Measurements from ENCODE around the gene XPO4.
"Not testable (repeated sequence)": the region's sequence is repeated elsewhere in the genome, so short reads cannot be mapped to it uniquely, and the experiment has no call there.

XPO4 gene

GRCh38 chr13:20890540-20890939 lies 12.0 kb downstream of the XPO4 start:
- H3K4me1 ChIP-seq (ENCODE audit: control insufficient read depth, insufficient read depth, low read length); H3K27me3 ChIP-seq (ENCODE audit: control insufficient read depth, insufficient read depth, low read length); H3K9ac ChIP-seq (ENCODE audit: low read length); H3K27ac ChIP-seq (ENCODE audit: low read depth, low read length); H3K4me3 ChIP-seq (ENCODE audit: low read depth, low read length); H3K36me3 ChIP-seq (ENCODE audit: control insufficient read depth, insufficient read depth, low read length); H3K9me3 ChIP-seq (ENCODE audit: control insufficient read depth, insufficient read depth, low read depth, low read length): not testable (repeated sequence)

- H3K27ac ChIP-seq (ENCODE audit: low read depth, low read length): no peak overlapping the region; the same call in 1 of the 2 replicates
- H3K27me3 ChIP-seq (ENCODE audit: control insufficient read depth, insufficient read depth, low read length): no peaks in the 10 kb centered on the region
- H3K4me1 ChIP-seq (ENCODE audit: control insufficient read depth, insufficient read depth, low read length): peaks cover 20% of the 10 kb centered on the region
- no peaks in the 10 kb centered on the region for H3K9me3 ChIP-seq (ENCODE audit: control insufficient read depth, insufficient read depth, low read depth, low read length)
- H3K36me3 ChIP-seq (ENCODE audit: control insufficient read depth, insufficient read depth, low read length): no peaks in the 10 kb centered on the region
- H3K9ac ChIP-seq (ENCODE audit: low read length): no peak overlapping the region
- H3K4me3 ChIP-seq (ENCODE audit: low read depth, low read length): no peak overlapping the region; the same call in 1 of the 2 replicates
These were observed 20.3 kb downstream of the XPO4 start for GRCh38 chr13:20882206-20882605.

- no peaks in the 10 kb centered on the region for H3K9me3 ChIP-seq (ENCODE audit: control insufficient read depth, insufficient read depth, low read depth, low read length)
- H3K27me3 ChIP-seq (ENCODE audit: control insufficient read depth, insufficient read depth, low read length): no peaks in the 10 kb centered on the region
- H3K4me1 ChIP-seq (ENCODE audit: control insufficient read depth, insufficient read depth, low read length): peaks cover 30% of the 10 kb centered on the region
- no peak overlapping the region for H3K27ac ChIP-seq (ENCODE audit: low read depth, low read length)
- H3K36me3 ChIP-seq (ENCODE audit: control insufficient read depth, insufficient read depth, low read length): no peaks in the 10 kb centered on the region
- H3K4me3 ChIP-seq (ENCODE audit: low read depth, low read length): no peak overlapping the region
- no peak overlapping the region for H3K9ac ChIP-seq (ENCODE audit: low read length)
These were observed 24.6 kb downstream of the XPO4 start for GRCh38 chr13:20877902-20878301.

- H3K9me3 ChIP-seq (ENCODE audit: control insufficient read depth, insufficient read depth, low read depth, low read length); H3K27ac ChIP-seq (ENCODE audit: low read depth, low read length); H3K4me3 ChIP-seq (ENCODE audit: low read depth, low read length); H3K27me3 ChIP-seq (ENCODE audit: control insufficient read depth, insufficient read depth, low read length); H3K9ac ChIP-seq (ENCODE audit: low read length); H3K36me3 ChIP-seq (ENCODE audit: control insufficient read depth, insufficient read depth, low read length): not testable (repeated sequence)
- H3K4me1 ChIP-seq (ENCODE audit: control insufficient read depth, insufficient read depth, low read length): peaks cover 22% of the 10 kb centered on the region
These were observed 25.7 kb downstream of the XPO4 start for GRCh38 chr13:20876802-20877201.

GRCh38 chr13:20874439-20874838 lies 28.1 kb downstream of the XPO4 start:
- H3K9me3 ChIP-seq (ENCODE audit: control insufficient read depth, insufficient read depth, low read depth, low read length); H3K9ac ChIP-seq (ENCODE audit: low read length); H3K27me3 ChIP-seq (ENCODE audit: control insufficient read depth, insufficient read depth, low read length); H3K4me3 ChIP-seq (ENCODE audit: low read depth, low read length); H3K36me3 ChIP-seq (ENCODE audit: control insufficient read depth, insufficient read depth, low read length); H3K27ac ChIP-seq (ENCODE audit: low read depth, low read length): not testable (repeated sequence)
- peaks cover 22% of the 10 kb centered on the region for H3K4me1 ChIP-seq (ENCODE audit: control insufficient read depth, insufficient read depth, low read length)

GRCh38 chr13:20873348-20873747 lies 29.2 kb downstream of the XPO4 start:
- Histone ChIP-seq H3K4me3 (ENCODE audit: low read depth, low read length) (no peak overlapping the region), H3K9me3 (ENCODE audit: control insufficient read depth, insufficient read depth, low read depth, low read length) (no peaks in the 10 kb centered on the region), H3K9ac (ENCODE audit: low read length) (no peak overlapping the region), H3K27me3 (ENCODE audit: control insufficient read depth, insufficient read depth, low read length) (no peaks in the 10 kb centered on the region), H3K36me3 (ENCODE audit: control insufficient read depth, insufficient read depth, low read length) (no peaks in the 10 kb centered on the region), H3K4me1 (ENCODE audit: control insufficient read depth, insufficient read depth, low read length) (peaks cover 17% of the 10 kb centered on the region), H3K27ac (ENCODE audit: low read depth, low read length) (no peak overlapping the region)

GRCh38 chr13:20870829-20871228 lies 31.7 kb downstream of the XPO4 start:
- Histone ChIP-seq H3K27ac (ENCODE audit: low read depth, low read length) (no peak overlapping the region), H3K27me3 (ENCODE audit: control insufficient read depth, insufficient read depth, low read length) (no peaks in the 10 kb centered on the region), H3K36me3 (ENCODE audit: control insufficient read depth, insufficient read depth, low read length) (no peaks in the 10 kb centered on the region), H3K4me1 (ENCODE audit: control insufficient read depth, insufficient read depth, low read length) (peaks cover 17% of the 10 kb centered on the region), H3K4me3 (ENCODE audit: low read depth, low read length) (no peak overlapping the region), H3K9ac (ENCODE audit: low read length) (no peak overlapping the region), H3K9me3 (ENCODE audit: control insufficient read depth, insufficient read depth, low read depth, low read length) (no peaks in the 10 kb centered on the region)

GRCh38 chr13:20869540-20869939 lies 33.0 kb downstream of the XPO4 start:
- Histone ChIP-seq H3K36me3 (ENCODE audit: control insufficient read depth, insufficient read depth, low read length) (no peaks in the 10 kb centered on the region), H3K9ac (ENCODE audit: low read length) (no peak overlapping the region), H3K27ac (ENCODE audit: low read depth, low read length) (no peak overlapping the region), H3K4me3 (ENCODE audit: low read depth, low read length) (no peak overlapping the region), H3K27me3 (ENCODE audit: control insufficient read depth, insufficient read depth, low read length) (no peaks in the 10 kb centered on the region), H3K4me1 (ENCODE audit: control insufficient read depth, insufficient read depth, low read length) (peaks cover 17% of the 10 kb centered on the region), H3K9me3 (ENCODE audit: control insufficient read depth, insufficient read depth, low read depth, low read length) (no peaks in the 10 kb centered on the region)

GRCh38 chr13:20867408-20867807 lies 35.1 kb downstream of the XPO4 start:
- H3K4me1 ChIP-seq (ENCODE audit: control insufficient read depth, insufficient read depth, low read length): no peaks in the 10 kb centered on the region
- H3K27ac ChIP-seq (ENCODE audit: low read depth, low read length): no peak overlapping the region
- peaks cover 3% of the 10 kb centered on the region; the same call in 1 of the 2 replicates for H3K36me3 ChIP-seq (ENCODE audit: control insufficient read depth, insufficient read depth, low read length)
- no peak overlapping the region for H3K4me3 ChIP-seq (ENCODE audit: low read depth, low read length)
- H3K27me3 ChIP-seq (ENCODE audit: control insufficient read depth, insufficient read depth, low read length): no peaks in the 10 kb centered on the region
- H3K9ac ChIP-seq (ENCODE audit: low read length): no peak overlapping the region
- H3K9me3 ChIP-seq (ENCODE audit: control insufficient read depth, insufficient read depth, low read depth, low read length): no peaks in the 10 kb centered on the region

- peaks cover 21% of the 10 kb centered on the region for H3K36me3 ChIP-seq (ENCODE audit: control insufficient read depth, insufficient read depth, low read length)
- not testable (repeated sequence) for H3K27ac ChIP-seq (ENCODE audit: low read depth, low read length); H3K9ac ChIP-seq (ENCODE audit: low read length); H3K27me3 ChIP-seq (ENCODE audit: control insufficient read depth, insufficient read depth, low read length); H3K9me3 ChIP-seq (ENCODE audit: control insufficient read depth, insufficient read depth, low read depth, low read length); H3K4me1 ChIP-seq (ENCODE audit: control insufficient read depth, insufficient read depth, low read length); H3K4me3 ChIP-seq (ENCODE audit: low read depth, low read length)
These were observed 40.9 kb downstream of the XPO4 start for GRCh38 chr13:20861666-20862065.

GRCh38 chr13:20860844-20861243 lies 41.7 kb downstream of the XPO4 start:
- Histone ChIP-seq H3K9ac (ENCODE audit: low read length) (no peak overlapping the region), H3K9me3 (ENCODE audit: control insufficient read depth, insufficient read depth, low read depth, low read length) (no peaks in the 10 kb centered on the region), H3K4me3 (ENCODE audit: low read depth, low read length) (no peak overlapping the region), H3K27me3 (ENCODE audit: control insufficient read depth, insufficient read depth, low read length) (no peaks in the 10 kb centered on the region), H3K27ac (ENCODE audit: low read depth, low read length) (no peak overlapping the region), H3K36me3 (ENCODE audit: control insufficient read depth, insufficient read depth, low read length) (peaks cover 25% of the 10 kb centered on the region), H3K4me1 (ENCODE audit: control insufficient read depth, insufficient read depth, low read length) (no peaks in the 10 kb centered on the region)

- H3K4me3 ChIP-seq (ENCODE audit: low read depth, low read length): no peak overlapping the region
- peaks cover 19% of the 10 kb centered on the region for H3K36me3 ChIP-seq (ENCODE audit: control insufficient read depth, insufficient read depth, low read length)
- no peaks in the 10 kb centered on the region for H3K9me3 ChIP-seq (ENCODE audit: control insufficient read depth, insufficient read depth, low read depth, low read length)
- H3K9ac ChIP-seq (ENCODE audit: low read length): no peak overlapping the region
- H3K27ac ChIP-seq (ENCODE audit: low read depth, low read length): no peak overlapping the region
- H3K4me1 ChIP-seq (ENCODE audit: control insufficient read depth, insufficient read depth, low read length): no peaks in the 10 kb centered on the region
- no peaks in the 10 kb centered on the region for H3K27me3 ChIP-seq (ENCODE audit: control insufficient read depth, insufficient read depth, low read length)
These were observed 45.9 kb downstream of the XPO4 start for GRCh38 chr13:20856650-20857049.
